NCI-H345 (cell line): Measurements from ENCODE around the gene NTM.

Experiments
- DNase-seq: peaks from one replicate; lab custom pipeline; 2025; lab: John Stamatoyannopoulos, UW

The NTM gene

GRCh38 chr11:132217856-132218255 is 847.4 kb downstream of the NTM start:
- no peak for DNase-seq

GRCh38 chr11:132220474-132220873 is 850.1 kb downstream of the NTM start:
- DNase-seq, result no peak

GRCh38 chr11:132222345-132222744 is 851.9 kb downstream of the NTM start:
- DNase-seq, result no peak

- no peak for DNase-seq
Measured at GRCh38 chr11:132226522-132226921, 856.1 kb downstream of the NTM start.

GRCh38 chr11:132228746-132229325 is 858.4 kb downstream of the NTM start:
- DNase-seq, result no peak

GRCh38 chr11:132231656-132232347 is 861.4 kb downstream of the NTM start:
- DNase-seq, result peak; percentile 97

- DNase-seq, result peak; percentile 34
Measured at GRCh38 chr11:132234878-132235277, 864.5 kb downstream of the NTM start.

- no peak for DNase-seq
Measured at GRCh38 chr11:132237781-132238180, 867.4 kb downstream of the NTM start.

- no peak for DNase-seq
Measured at GRCh38 chr11:132238331-132238866, 868.0 kb downstream of the NTM start.

- no peak for DNase-seq
Measured at GRCh38 chr11:132240374-132240773, 870.0 kb downstream of the NTM start.

- DNase-seq, result no peak
Measured at GRCh38 chr11:132242632-132243031, 872.2 kb downstream of the NTM start.

GRCh38 chr11:132244846-132245245 is 874.4 kb downstream of the NTM start:
- no peak for DNase-seq

- DNase-seq, result no peak
Measured at GRCh38 chr11:132245403-132246385, 875.3 kb downstream of the NTM start.

GRCh38 chr11:132248580-132248979 is 878.2 kb downstream of the NTM start:
- DNase-seq, result peak; percentile 28

- no peak for DNase-seq
Measured at GRCh38 chr11:132249256-132249655, 878.8 kb downstream of the NTM start.

GRCh38 chr11:132251061-132251460 is 880.6 kb downstream of the NTM start:
- DNase-seq, result no peak

GRCh38 chr11:132253469-132254264 is 883.3 kb downstream of the NTM start:
- no peak for DNase-seq

GRCh38 chr11:132254906-132255305 is 884.5 kb downstream of the NTM start:
- DNase-seq, result no peak

GRCh38 chr11:132256528-132257279 is 886.3 kb downstream of the NTM start:
- no peak for DNase-seq

GRCh38 chr11:132257871-132258270 is 887.5 kb downstream of the NTM start:
- peak; percentile 34 for DNase-seq

GRCh38 chr11:132258875-132259274 is 888.5 kb downstream of the NTM start:
- DNase-seq, result no peak
